B cell (primary cell): ENCODE results near the gene FAM107B. TPM values are rescaled to one million over a fixed set of nuclear protein-coding genes. Genes with fewer than 3 reads are reported as not detected.

Source experiments
- ATAC-seq: fragments of 200-7000 bp; cut with Tn5 transposase; one replicate; pipeline ENCODE4 v1.10.0; 2021; ENCODE audit warnings: low read depth, mild to moderate bottlenecking, moderate number of reproducible peaks, moderate library complexity
- CTCF ChIA-PET: fragments of 350-600 bp; sonication (Branson Sonifier 250); formaldehyde crosslinking; loops from one replicate; lab custom pipeline; 2021; ENCODE audit warnings: antibody characterized with exemption, inconsistent platforms; lab: Charles Lee
- POLR2A ChIA-PET: fragments of 350-600 bp; sonication (Branson Sonifier 250); formaldehyde crosslinking; loops from one replicate; lab custom pipeline; 2021; ENCODE audit warnings: antibody characterized with exemption; lab: Charles Lee
- DNase-seq: peaks from one replicate; pipeline ENCODE4 v3.0.0; 2013
- H2AFZ ChIP-seq: 2 replicates; pipeline ENCODE4 v1.6.1; 2012; ENCODE audit warnings: mild to moderate bottlenecking, low read depth, low read length; ENCODE audit not compliant: insufficient read depth, poor library complexity, severe bottlenecking
- H3K27ac ChIP-seq, 2 donors: 1 replicate in 1 of 2; 2 replicates in 1 of 2; pipeline ENCODE4 v1.5.1; 2012 to 2013; ENCODE audit warnings: low read length in 2 of 2, mild to moderate bottlenecking in 2 of 2, moderate library complexity in 1 of 2
- H3K27me3 ChIP-seq, 4 experiments: fragments of 200-600 bp in 1 of 4; sonication (generic) in 1 of 4; replicated peaks in 1 of 4; 1 replicate in 2 of 4; 2 replicates in 2 of 4; pipeline versions ENCODE4 v1.6.1 to v1.7.0; 2013 to 2016; ENCODE audit warnings: low read length in 3 of 4, mild to moderate bottlenecking in 2 of 4, mixed read lengths in 1 of 4, moderate library complexity in 1 of 4; ENCODE audit not compliant: insufficient read depth in 4 of 4, control insufficient read depth in 3 of 4; ENCODE audit errors: control extremely low read depth in 1 of 4
- H3K36me3 ChIP-seq, 2 experiments: replicated peaks in 1 of 2; 1 replicate in 1 of 2; 2 replicates in 1 of 2; pipeline versions ENCODE4 v1.6.1 to v1.7.1; 2013; ENCODE audit warnings: low read length in 1 of 2; ENCODE audit not compliant: insufficient read depth in 2 of 2, control insufficient read depth in 1 of 2; ENCODE audit errors: control extremely low read depth in 1 of 2, extremely low read depth in 1 of 2
- H3K4me1 ChIP-seq, 2 donors: fragments of 200-600 bp in 1 of 2; sonication (generic) in 1 of 2; 1 replicate in 1 of 2; 2 replicates in 1 of 2; pipeline versions ENCODE4 v1.5.1 to v1.6.1; 2013 to 2017; ENCODE audit warnings: low read length in 2 of 2; ENCODE audit not compliant: control insufficient read depth in 2 of 2, insufficient read depth in 2 of 2
- H3K4me2 ChIP-seq: replicated peaks from 2 replicates; pipeline ENCODE3; 2012; ENCODE audit warnings: mild to moderate bottlenecking, low read depth, low read length; ENCODE audit not compliant: poor library complexity, severe bottlenecking
- H3K4me3 ChIP-seq, 5 experiments: fragments of 200-600 bp in 1 of 5; sonication (generic) in 1 of 5; 1 replicate in 3 of 5; 2 replicates in 2 of 5; pipeline versions ENCODE4 v1.5.1 to v1.7.0; 2011 to 2016; ENCODE audit warnings: low read length in 4 of 5, mild to moderate bottlenecking in 4 of 5, low read depth in 2 of 5, control low read depth in 1 of 5, moderate library complexity in 1 of 5; ENCODE audit not compliant: insufficient read depth in 1 of 5; ENCODE audit errors: control extremely low read depth in 1 of 5, extremely low read depth in 1 of 5
- H3K79me2 ChIP-seq: fragments of 200-600 bp; sonication (generic); one replicate; pipeline ENCODE4 v1.6.0; 2016; ENCODE audit warnings: low read length; ENCODE audit not compliant: control insufficient read depth, insufficient read depth
- H3K9ac ChIP-seq: fragments of 200-600 bp; sonication (generic); 2 replicates; pipeline ENCODE4 v1.6.1; 2017; ENCODE audit warnings: mild to moderate bottlenecking, low read length, moderate library complexity
- H3K9me3 ChIP-seq, 3 donors: one replicate each; pipeline versions ENCODE4 v1.6.1 to v1.7.1; 2013; ENCODE audit warnings: low read length in 2 of 3; ENCODE audit not compliant: control insufficient read depth in 2 of 3, insufficient read depth in 1 of 3; ENCODE audit errors: control extremely low read depth in 1 of 3
- H4K20me1 ChIP-seq: 2 replicates; pipeline ENCODE4 v1.6.0; 2012; ENCODE audit warnings: mild to moderate bottlenecking, low read length; ENCODE audit not compliant: insufficient read depth, control insufficient read depth, poor library complexity, severe bottlenecking
- H3K27ac Mint-ChIP-seq: one replicate; pipeline ENCODE4 v1.8.0; 2021; ENCODE audit warnings: mixed read lengths
- H3K27me3 Mint-ChIP-seq: one replicate; pipeline ENCODE4 v1.8.0; 2021; ENCODE audit warnings: mixed read lengths
- H3K4me1 Mint-ChIP-seq: one replicate; pipeline ENCODE4 v1.8.0; 2021; ENCODE audit warnings: mixed read lengths
- H3K4me3 Mint-ChIP-seq: one replicate; pipeline ENCODE4 v1.8.0; 2021; ENCODE audit warnings: mixed read lengths
- H3K9me3 Mint-ChIP-seq: one replicate; pipeline ENCODE4 v1.8.0; 2022; ENCODE audit warnings: mixed read lengths; ENCODE audit not compliant: insufficient read depth
- EZH2 ChIP-seq: IDR thresholded peaks from 2 replicates; pipeline ENCODE4 v1.6.1; 2012; ENCODE audit warnings: borderline replicate concordance, low read depth, mild to moderate bottlenecking, moderate library complexity, low read length; ENCODE audit not compliant: insufficient read depth, poor library complexity, severe bottlenecking
- WGBS: methylation state at CpG from one replicate; pipeline ENCODE4 v1.1.5; 2013; ENCODE audit warnings: missing lambda C conversion rate; ENCODE audit not compliant: insufficient coverage; 5-methylcytosine and 5-hydroxymethylcytosine counted together
- intact Hi-C: fragments of 100-400 bp; cut with micrococcal nuclease; formaldehyde crosslinking; loops from one replicate; pipeline ENCODE4 v1.10.0; 2022
- polyA plus RNA-seq: library from polyadenylated mRNA; depleted of rRNA; stranded (reverse); fragments of >200 nt; gene quantifications from 2 replicates; pipeline ENCODE4 v1.2.3, GENCODE V29; 2012
- total RNA-seq, 2 donors: library from RNA; stranded (reverse); fragments of 120-200 nt in 1 of 2; gene quantifications; 1 replicate in 1 of 2; 2 replicates in 1 of 2; pipeline versions ENCODE4 v1.2.3 to v1.2.4, GENCODE V29; 2013 to 2022
- TF ChIP-seq, protein P1 (sequence below): fragments of 200-600 bp; IDR thresholded peaks from one replicate; pipeline ENCODE4 v1.8.0; 2022; ENCODE audit warnings: antibody characterized with exemption, mild to moderate bottlenecking

Gene FAM107B
- total and polyA plus RNA-seq, 2 donors (not counting 1 experiment from before 2014, with no cell fraction given): 31.9 to 318 TPM

DNA sequence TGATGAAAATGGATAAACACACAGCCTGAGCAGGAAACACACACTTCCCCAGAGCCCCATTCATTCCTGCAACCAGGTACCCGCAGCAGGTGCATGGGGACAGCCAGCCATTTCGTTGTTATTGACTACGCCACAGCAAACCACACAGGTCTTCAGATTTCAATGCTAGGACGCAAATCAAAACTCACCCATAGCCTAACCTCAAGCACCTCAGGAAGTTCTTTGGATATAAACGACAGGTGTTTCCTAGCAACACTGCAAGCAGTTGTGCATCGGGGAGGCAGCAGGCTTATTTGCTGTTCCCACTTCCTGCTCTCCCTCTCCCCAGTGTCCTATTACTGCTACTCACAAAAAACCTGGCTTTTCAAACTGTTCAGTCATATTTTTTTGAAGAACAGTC is 267.5 kb downstream of the FAM107B start:
- Histone ChIP-seq H3K27ac (no peak overlapping the region), H3K9ac (no peak overlapping the region), H2AFZ (no peak overlapping the region), H3K9me3 (peaks cover 0 to 2% (median 0%) of the 10 kb centered on the region in 3 donors), H3K4me3 (no peak overlapping the region), H3K4me2 (peak overlapping the region; percentile 27), H3K4me1 (peaks cover 26 to 28% of the 10 kb centered on the region in 2 donors), H3K27me3 (no peaks in the 10 kb centered on the region), H3K79me2 (no peaks in the 10 kb centered on the region), H3K36me3 (peaks cover 7 to 18% of the 10 kb centered on the region in 2 experiments), H4K20me1 (no peaks in the 10 kb centered on the region)
- TF ChIP-seq, protein P1, sequence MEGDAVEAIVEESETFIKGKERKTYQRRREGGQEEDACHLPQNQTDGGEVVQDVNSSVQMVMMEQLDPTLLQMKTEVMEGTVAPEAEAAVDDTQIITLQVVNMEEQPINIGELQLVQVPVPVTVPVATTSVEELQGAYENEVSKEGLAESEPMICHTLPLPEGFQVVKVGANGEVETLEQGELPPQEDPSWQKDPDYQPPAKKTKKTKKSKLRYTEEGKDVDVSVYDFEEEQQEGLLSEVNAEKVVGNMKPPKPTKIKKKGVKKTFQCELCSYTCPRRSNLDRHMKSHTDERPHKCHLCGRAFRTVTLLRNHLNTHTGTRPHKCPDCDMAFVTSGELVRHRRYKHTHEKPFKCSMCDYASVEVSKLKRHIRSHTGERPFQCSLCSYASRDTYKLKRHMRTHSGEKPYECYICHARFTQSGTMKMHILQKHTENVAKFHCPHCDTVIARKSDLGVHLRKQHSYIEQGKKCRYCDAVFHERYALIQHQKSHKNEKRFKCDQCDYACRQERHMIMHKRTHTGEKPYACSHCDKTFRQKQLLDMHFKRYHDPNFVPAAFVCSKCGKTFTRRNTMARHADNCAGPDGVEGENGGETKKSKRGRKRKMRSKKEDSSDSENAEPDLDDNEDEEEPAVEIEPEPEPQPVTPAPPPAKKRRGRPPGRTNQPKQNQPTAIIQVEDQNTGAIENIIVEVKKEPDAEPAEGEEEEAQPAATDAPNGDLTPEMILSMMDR: no peak
- no peak for TF ChIP-seq EZH2
- Mint-ChIP-seq H3K4me1 (peaks cover 40% of the 10 kb centered on the region), H3K27me3 (no peaks in the 10 kb centered on the region), H3K9me3 (no peaks in the 10 kb centered on the region), H3K4me3 (no peak overlapping the region), H3K27ac (no peak overlapping the region)
- 6% methylated on average over 6 of the region's 6 CpGs for WGBS
- intact Hi-C loops: no loop called here
- DNase-seq (peak; percentile 39), ATAC-seq (peak; percentile 39)
- ChIA-PET CTCF (interaction anchor here (1.3 to 3.7 kb wide), 2 partner anchors 8 to 18 kb away, joined by 3 to 13 read pairs; no protein-coding TSS in a partner anchor), POLR2A (no interaction called here)

DNA sequence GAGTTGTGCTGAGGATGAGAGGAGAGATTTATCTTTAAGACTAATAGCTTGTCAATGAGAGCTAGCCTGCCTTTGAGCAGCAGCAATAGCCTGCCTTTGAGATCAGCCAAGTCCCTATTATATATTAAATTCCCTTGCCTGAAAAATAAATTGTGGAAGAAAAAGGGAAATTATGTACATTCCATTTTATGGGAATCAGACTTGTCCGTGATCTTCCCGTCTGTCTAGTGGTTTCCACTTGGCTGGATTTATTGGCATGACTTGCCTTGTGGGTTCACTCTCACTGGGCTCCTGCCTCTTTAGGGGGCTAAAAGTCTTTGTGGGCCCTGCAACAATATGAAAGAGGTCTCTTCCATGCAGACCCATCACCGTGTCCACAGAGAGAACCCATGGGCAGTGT is 272.3 kb downstream of the FAM107B start:
- POLR2A ChIA-PET: no interaction called here
- CTCF ChIA-PET: interaction anchor here (0.7 to 2.6 kb wide), 4 partner anchors 321 to 469 kb away, joined by 3 to 14 read pairs (median 6); partner anchors contain the start of genes CDNF, HSPA14 and MSANTD7
- Histone ChIP-seq H4K20me1 (no peaks in the 10 kb centered on the region), H3K27me3 (no peaks in the 10 kb centered on the region), H3K4me3 (no peak overlapping the region), H3K36me3 (no peaks in the 10 kb centered on the region), H3K9me3 (no peaks in the 10 kb centered on the region), H3K27ac (no peak overlapping the region), H3K4me2 (peak overlapping the region; percentile 30), H3K79me2 (no peaks in the 10 kb centered on the region), H2AFZ (no peak overlapping the region), H3K4me1 (peaks cover 21 to 24% of the 10 kb centered on the region in 2 donors), H3K9ac (no peak overlapping the region)
- DNase-seq (no peak), ATAC-seq (no peak)
- no peaks in the 10 kb centered on the region for H3K27me3 Mint-ChIP-seq
- peaks cover 35% of the 10 kb centered on the region for H3K4me1 Mint-ChIP-seq
- WGBS: 64% methylated on average over 2 of the region's 3 CpGs
- intact Hi-C loops: loop anchor here (5.0 kb wide), 1 partner anchor 50 kb away; no protein-coding TSS in a partner anchor
- no peaks in the 10 kb centered on the region for H3K9me3 Mint-ChIP-seq
- no peak overlapping the region for H3K27ac Mint-ChIP-seq
- no peak for TF ChIP-seq EZH2
- TF ChIP-seq, protein P1: no peak
- peak overlapping the region; percentile 43 for H3K4me3 Mint-ChIP-seq
